ENCODE data around the gene INSYN2A. TPM values are rescaled to one million over a fixed set of nuclear protein-coding genes. Genes with fewer than 3 reads are reported as not detected.

INSYN2A gene
- total RNA-seq, 4 donors from 2014 or later, result 0.33 to 0.52 (median 0.42) TPM; not detected in 1

- Histone ChIP-seq H3K27ac (replicated peaks in 1 of 4) (no peak overlapping the region), H3K9me3 (no peaks in the 10 kb centered on the region), H3K36me3 (peaks cover 0 to 29% (median 10%) of the 10 kb centered on the region in 4 donors), H3K4me3 (no peak overlapping the region), H3K27me3 (no peaks in the 10 kb centered on the region), H3K4me1 (no peaks in the 10 kb centered on the region)
- 96% methylated on average over 18 of the region's 40 CpGs for WGBS
- DNase-seq (ENCODE audit: extremely low spot score), result no peak
- no peak for TF ChIP-seq CTCF (IDR thresholded peaks at IDR 0.05)
- no peak for TF ChIP-seq EP300 (IDR thresholded peaks at IDR 0.05)
- TF ChIP-seq POLR2A (IDR thresholded peaks at IDR 0.05; ENCODE audit: low read depth), result no peak
- no peak for TF ChIP-seq POLR2AphosphoS5 (IDR thresholded peaks at IDR 0.05)
- intact Hi-C loops (cut with DNase I), result no loop called here
Observed at GRCh38 chr10:127175357-127176110, 20.9 kb downstream of the INSYN2A start.

GRCh38 chr10:127174866-127175265 is 21.5 kb downstream of the INSYN2A start:
- DNase-seq (ENCODE audit: extremely low spot score), result no peak
- intact Hi-C loops (cut with DNase I), result no loop called here
- H3K4me1 ChIP-seq, result no peaks in the 10 kb centered on the region
- H3K36me3 ChIP-seq, result peaks cover 0 to 29% (median 10%) of the 10 kb centered on the region in 4 donors
- H3K9me3 ChIP-seq, result no peaks in the 10 kb centered on the region
- TF ChIP-seq POLR2AphosphoS5 (IDR thresholded peaks at IDR 0.05), result no peak
- no peak for TF ChIP-seq CTCF (IDR thresholded peaks at IDR 0.05)
- no peak for TF ChIP-seq EP300 (IDR thresholded peaks at IDR 0.05)
- 96% methylated on average over 8 of the region's 8 CpGs for WGBS
- no peak overlapping the region for H3K4me3 ChIP-seq
- H3K27me3 ChIP-seq, result no peaks in the 10 kb centered on the region
- no peak overlapping the region for H3K27ac ChIP-seq (replicated peaks in 1 of 4)

- TF ChIP-seq POLR2A (IDR thresholded peaks at IDR 0.05; ENCODE audit: low read depth) (no peak), CTCF (IDR thresholded peaks at IDR 0.05) (no peak), EP300 (IDR thresholded peaks at IDR 0.05) (no peak)
- Histone ChIP-seq H3K36me3 (no peaks in the 10 kb centered on the region), H3K9me3 (no peaks in the 10 kb centered on the region), H3K27me3 (no peaks in the 10 kb centered on the region), H3K4me3 (no peak overlapping the region), H3K27ac (replicated peaks in 1 of 4) (no peak overlapping the region), H3K4me1 (peaks cover 0 to 8% (median 2%) of the 10 kb centered on the region in 4 donors)
- 80% methylated on average over 3 of the region's 3 CpGs for WGBS
- DNase-seq (ENCODE audit: extremely low spot score), result no peak
- intact Hi-C loops (cut with DNase I), result no loop called here
Observed at GRCh38 chr10:127168261-127168660, 28.1 kb downstream of the INSYN2A start.

GRCh38 chr10:127162841-127163240 is 33.5 kb downstream of the INSYN2A start:
- H3K27ac ChIP-seq (replicated peaks in 1 of 4), result no peak overlapping the region
- H3K9me3 ChIP-seq, result no peaks in the 10 kb centered on the region
- intact Hi-C loops (cut with DNase I), result no loop called here
- H3K36me3 ChIP-seq, result no peaks in the 10 kb centered on the region
- peaks cover 4 to 19% (median 8%) of the 10 kb centered on the region in 4 donors for H3K4me1 ChIP-seq
- H3K27me3 ChIP-seq, result no peaks in the 10 kb centered on the region
- 97% methylated on average over 6 of the region's 6 CpGs for WGBS
- TF ChIP-seq POLR2AphosphoS5 (IDR thresholded peaks at IDR 0.05), result no peak
- TF ChIP-seq CTCF (IDR thresholded peaks at IDR 0.05), result no peak
- no peak for TF ChIP-seq POLR2A (IDR thresholded peaks at IDR 0.05; ENCODE audit: low read depth)
- no peak for TF ChIP-seq EP300 (IDR thresholded peaks at IDR 0.05)
- no peak for DNase-seq (ENCODE audit: extremely low spot score)
- H3K4me3 ChIP-seq, result no peak overlapping the region

GRCh38 chr10:127161482-127161881 is 34.9 kb downstream of the INSYN2A start:
- Histone ChIP-seq H3K36me3 (no peaks in the 10 kb centered on the region), H3K4me1 (peaks cover 16 to 32% (median 18%) of the 10 kb centered on the region in 4 donors), H3K4me3 (no peak overlapping the region), H3K27ac (replicated peaks in 1 of 4) (no peak overlapping the region), H3K27me3 (no peaks in the 10 kb centered on the region), H3K9me3 (no peaks in the 10 kb centered on the region)
- intact Hi-C loops (cut with DNase I), result no loop called here
- 81% methylated on average over 5 of the region's 5 CpGs for WGBS
- no peak for TF ChIP-seq CTCF (IDR thresholded peaks at IDR 0.05)
- TF ChIP-seq EP300 (IDR thresholded peaks at IDR 0.05), result no peak
- no peak for TF ChIP-seq POLR2AphosphoS5 (IDR thresholded peaks at IDR 0.05)
- no peak for TF ChIP-seq POLR2A (IDR thresholded peaks at IDR 0.05; ENCODE audit: low read depth)
- no peak for DNase-seq (ENCODE audit: extremely low spot score)
